SU-DHL-6 (cell line): ENCODE data around the gene SLC6A5.

Experiments used
- CTCF ChIP-seq: fragments of 200-600 bp; sonication (generic); IDR thresholded peaks from one replicate; pipeline ENCODE4 v1.5.1; 2017; ENCODE audit warnings: antibody characterized with exemption, mild to moderate bottlenecking, low read length, moderate library complexity; ENCODE audit not compliant: insufficient read depth, poor library complexity, severe bottlenecking
- EZH2phosphoT487 ChIP-seq: fragments of 200-600 bp; sonication (generic), shearing (Covaris generic); conservative IDR thresholded peaks from 2 replicates; pipeline ENCODE4 v1.6.1; 2018; ENCODE audit warnings: mild to moderate bottlenecking, antibody characterized with exemption, low read length, moderate library complexity, mixed read lengths

GRCh38 chr11:20668844-20669819 is 69.7 kb downstream of the SLC6A5 start, which contains the start of gene NELL1:
- no peak for TF ChIP-seq CTCF
- no peak for TF ChIP-seq EZH2phosphoT487
